H9 (cell line): ENCODE measurements around the gene ARHGEF38. TPM values are rescaled to one million over a fixed set of nuclear protein-coding genes. Genes with fewer than 3 reads are reported as not detected.

Source experiments
- DNase-seq: peaks from one replicate; pipeline ENCODE4 v3.0.0-alpha.2; 2017
- H2AFZ ChIP-seq: one replicate; pipeline ENCODE4 v1.6.1; 2013; ENCODE audit warnings: mild to moderate bottlenecking, low read length, control low read depth, moderate library complexity
- H2AK5ac ChIP-seq: 2 replicates; pipeline ENCODE4 v1.6.1; 2013; ENCODE audit warnings: low read length, control low read depth, mixed read lengths; ENCODE audit not compliant: insufficient read length
- H2BK120ac ChIP-seq: one replicate; pipeline ENCODE4 v1.6.1; 2013; ENCODE audit warnings: low read depth, mild to moderate bottlenecking, low read length, control low read depth, inconsistent platforms; ENCODE audit not compliant: poor library complexity, severe bottlenecking
- H2BK12ac ChIP-seq: 2 replicates; pipeline ENCODE4 v1.6.1; 2013; ENCODE audit warnings: low read length, control low read depth, mixed read lengths, low read depth; ENCODE audit not compliant: insufficient read length
- H2BK15ac ChIP-seq: 2 replicates; pipeline ENCODE4 v1.6.1; 2013; ENCODE audit warnings: low read depth, low read length, control low read depth
- H2BK20ac ChIP-seq: one replicate; pipeline ENCODE4 v1.6.1; 2013; ENCODE audit warnings: low read depth, mild to moderate bottlenecking, low read length, control low read depth, inconsistent platforms; ENCODE audit not compliant: poor library complexity, severe bottlenecking
- H2BK5ac ChIP-seq: 2 replicates; pipeline ENCODE4 v1.6.1; 2013; ENCODE audit warnings: low read length, control low read depth, mixed read lengths; ENCODE audit not compliant: insufficient read length
- H3K14ac ChIP-seq: 2 replicates; pipeline ENCODE4 v1.6.1; 2013; ENCODE audit warnings: low read length, control low read depth; ENCODE audit not compliant: insufficient read depth
- H3K18ac ChIP-seq: 2 replicates; pipeline ENCODE4 v1.6.1; 2013; ENCODE audit warnings: low read depth, mild to moderate bottlenecking, mixed read lengths, low read length, control low read depth; ENCODE audit not compliant: insufficient read length
- H3K23ac ChIP-seq: 2 replicates; pipeline ENCODE4 v1.6.1; 2013; ENCODE audit warnings: low read length, control low read depth, mixed read lengths, low read depth; ENCODE audit not compliant: insufficient read length
- H3K23me2 ChIP-seq: 2 replicates; pipeline ENCODE4 v1.6.1; 2013; ENCODE audit warnings: low read depth, mild to moderate bottlenecking, mixed read lengths, low read length, control low read depth; ENCODE audit not compliant: insufficient read length, poor library complexity, severe bottlenecking
- H3K27ac ChIP-seq: 2 replicates; pipeline ENCODE4 v1.5.1; 2013; ENCODE audit warnings: low read length, control low read depth, mixed read lengths, low read depth; ENCODE audit not compliant: insufficient read length
- H3K27me3 ChIP-seq: 2 replicates; pipeline ENCODE4 v1.6.1; 2013; ENCODE audit warnings: low read length, control low read depth, inconsistent platforms; ENCODE audit not compliant: insufficient read depth
- H3K4ac ChIP-seq: 2 replicates; pipeline ENCODE4 v1.6.1; 2013; ENCODE audit warnings: low read depth, mild to moderate bottlenecking, control low read depth, inconsistent platforms, low read length, moderate library complexity
- H3K4me1 ChIP-seq: 2 replicates; pipeline ENCODE4 v1.6.1; 2013; ENCODE audit warnings: low read length, control low read depth, inconsistent platforms; ENCODE audit not compliant: insufficient read depth
- H3K4me2 ChIP-seq: 2 replicates; pipeline ENCODE4 v1.6.1; 2013; ENCODE audit warnings: low read length, control low read depth, mixed read lengths; ENCODE audit not compliant: insufficient read length, insufficient read depth
- H3K56ac ChIP-seq: 2 replicates; pipeline ENCODE4 v1.6.1; 2013; ENCODE audit warnings: low read depth, mild to moderate bottlenecking, mixed read lengths, low read length, control low read depth; ENCODE audit not compliant: insufficient read length
- H3K79me1 ChIP-seq: 2 replicates; pipeline ENCODE4 v1.6.1; 2013; ENCODE audit warnings: low read depth, mild to moderate bottlenecking, moderate library complexity, low read length, control low read depth, inconsistent platforms; ENCODE audit not compliant: insufficient read depth, poor library complexity, severe bottlenecking
- H3K79me2 ChIP-seq: 2 replicates; pipeline ENCODE4 v1.6.1; 2013; ENCODE audit warnings: low read length, control low read depth, inconsistent platforms; ENCODE audit not compliant: insufficient read depth
- H3K9ac ChIP-seq: 2 replicates; pipeline ENCODE4 v1.6.1; 2013; ENCODE audit warnings: low read length, control low read depth, mixed read lengths; ENCODE audit not compliant: insufficient read length; ENCODE audit errors: extremely low read depth
- H3K9me3 ChIP-seq: one replicate; pipeline ENCODE4 v1.6.1; 2013; ENCODE audit warnings: low read depth, low read length, inconsistent platforms; ENCODE audit not compliant: control insufficient read depth
- H3T11ph ChIP-seq: one replicate; pipeline ENCODE4 v1.6.1; 2013; ENCODE audit warnings: mild to moderate bottlenecking, low read length, control low read depth, inconsistent platforms
- H4K20me1 ChIP-seq: one replicate; pipeline ENCODE4 v1.6.1; 2013; ENCODE audit not compliant: control insufficient read depth, insufficient read length, insufficient read depth
- H4K5ac ChIP-seq: 2 replicates; pipeline ENCODE4 v1.6.1; 2013; ENCODE audit warnings: low read depth, mild to moderate bottlenecking, mixed read lengths, low read length, control low read depth; ENCODE audit not compliant: insufficient read length
- H4K8ac ChIP-seq: replicated peaks from 2 replicates; pipeline ENCODE4 v1.6.1; 2013; ENCODE audit warnings: low read length, control low read depth, mixed read lengths, low read depth; ENCODE audit not compliant: insufficient read length
- H4K91ac ChIP-seq: 2 replicates; pipeline ENCODE4 v1.6.1; 2013; ENCODE audit warnings: low read depth, mild to moderate bottlenecking, moderate library complexity, mixed read lengths, low read length, control low read depth; ENCODE audit not compliant: insufficient read length
- H3K27ac Mint-ChIP-seq, 3 experiments: 2 replicates in 2 of 3; 3 replicates in 1 of 3; pipeline ENCODE4 v1.8.0; 2020 to 2021; ENCODE audit warnings: mixed read lengths in 3 of 3, mild to moderate bottlenecking in 1 of 3, moderate library complexity in 1 of 3
- H3K27me3 Mint-ChIP-seq: 2 replicates; pipeline ENCODE4 v1.8.0; 2021; ENCODE audit warnings: low read depth, mild to moderate bottlenecking, moderate library complexity, mixed read lengths
- H3K36me3 Mint-ChIP-seq, 3 experiments: 2 replicates in 2 of 3; 3 replicates in 1 of 3; pipeline ENCODE4 v1.8.0; 2020 to 2021; ENCODE audit warnings: low read depth in 3 of 3, mixed read lengths in 3 of 3; ENCODE audit not compliant: insufficient read depth in 1 of 3
- H3K4me1 Mint-ChIP-seq, 2 experiments: 2 replicates each; pipeline ENCODE4 v1.8.0; 2020; ENCODE audit warnings: mixed read lengths in 2 of 2
- H3K4me3 Mint-ChIP-seq, 2 experiments: 2 replicates in 1 of 2; 3 replicates in 1 of 2; pipeline ENCODE4 v1.8.0; 2020 to 2021; ENCODE audit warnings: mild to moderate bottlenecking in 2 of 2, mixed read lengths in 2 of 2, moderate library complexity in 1 of 2
- H3K9me3 Mint-ChIP-seq, 2 experiments: 2 replicates in 1 of 2; 3 replicates in 1 of 2; pipeline ENCODE4 v1.8.0; 2020; ENCODE audit warnings: mild to moderate bottlenecking in 2 of 2, mixed read lengths in 2 of 2, moderate library complexity in 1 of 2
- CTCF ChIP-seq: fragments of 200-600 bp; sonication (generic); conservative IDR thresholded peaks from 3 replicates; pipeline ENCODE4 v1.8.0; 2021; ENCODE audit warnings: antibody characterized with exemption, mild to moderate bottlenecking
- WGBS: extraction: QIAGEN DNeasy Blood & Tissue Kit; methylation state at CpG from one replicate; pipeline ENCODE4 v1.1.7; 2013; ENCODE audit warnings: missing lambda C conversion rate, low lambda C conversion rate, mixed read lengths; ENCODE audit not compliant: insufficient read length; ENCODE audit errors: extremely low coverage; 5-methylcytosine and 5-hydroxymethylcytosine counted together
- total RNA-seq: library from RNA; stranded (reverse); gene quantifications from 2 replicates; pipeline ENCODE4 v1.2.1, GENCODE V29; 2021

ARHGEF38 gene
- total RNA-seq, 1 experiment from 2014 or later, result not detected

- H3K14ac ChIP-seq, result no peak overlapping the region
- no peak for DNase-seq
- no peaks in the 10 kb centered on the region for H3K4me1 Mint-ChIP-seq
Observed at GRCh38 chr4:105569866-105570236, 17.4 kb downstream of the ARHGEF38 start.

More at GRCh38 chr4:105569866-105570236, 17.4 kb downstream of the ARHGEF38 start:
- no peak overlapping the region for H2BK120ac ChIP-seq
- Mint-ChIP-seq H3K4me3 (no peak overlapping the region), H3K36me3 (no peaks in the 10 kb centered on the region), H3K9me3 (no peaks in the 10 kb centered on the region), H3K27me3 (peaks cover 77% of the 10 kb centered on the region), H3K27ac (no peak overlapping the region)
- no peak overlapping the region for H2BK20ac ChIP-seq
- H2BK15ac ChIP-seq, result no peak overlapping the region
- H3K79me2 ChIP-seq, result no peaks in the 10 kb centered on the region
- H2AFZ ChIP-seq, result no peak overlapping the region
- TF ChIP-seq CTCF, result no peak
- H2BK5ac ChIP-seq, result no peak overlapping the region
- WGBS, result no CpG with 5 or more reads among the region's 2 CpGs
- no peaks in the 10 kb centered on the region; the same call in 1 of the 2 replicates for H3K27me3 ChIP-seq
- H3K18ac ChIP-seq, result no peak overlapping the region
- no peak overlapping the region for H3K9ac ChIP-seq
- H3K79me1 ChIP-seq, result no peaks in the 10 kb centered on the region
- H3T11ph ChIP-seq, result no peak overlapping the region
- H4K5ac ChIP-seq, result no peak overlapping the region
- H4K91ac ChIP-seq, result no peak overlapping the region
- H4K20me1 ChIP-seq, result no peaks in the 10 kb centered on the region
- no peaks in the 10 kb centered on the region for H3K4me1 ChIP-seq
- no peak overlapping the region for H3K27ac ChIP-seq
- no peak overlapping the region for H3K23ac ChIP-seq
- H4K8ac ChIP-seq, result no peak overlapping the region
- H3K4me2 ChIP-seq, result no peak overlapping the region
- no peak overlapping the region for H2AK5ac ChIP-seq
- H3K56ac ChIP-seq, result no peak overlapping the region
- no peak overlapping the region for H2BK12ac ChIP-seq
- H3K4ac ChIP-seq, result no peak overlapping the region
- H3K23me2 ChIP-seq, result no peaks in the 10 kb centered on the region
- H3K9me3 ChIP-seq, result no peaks in the 10 kb centered on the region
